NOMO-1 (cell line): ENCODE results near the gene ANKRD52.
A peak's percentile ranks its signal among the peaks of the same experiment; 100 is the strongest.
"Not testable (repeated sequence)": the region's sequence is repeated elsewhere in the genome, so short reads cannot be mapped to it uniquely, and the experiment has no call there.

Source experiments
- DNase-seq, 2 experiments: peaks; one replicate each; lab custom pipeline; 2025; ENCODE audit not compliant: unreplicated experiment in 2 of 2; lab: John Stamatoyannopoulos, UW

The ANKRD52 gene

GRCh38 chr12:56274299-56274698 lies 16.1 kb upstream of the ANKRD52 start:
- DNase-seq: no peak

GRCh38 chr12:56272468-56272867 lies 14.3 kb upstream of the ANKRD52 start:
- not testable (repeated sequence) for DNase-seq

GRCh38 chr12:56271031-56271430 lies 12.8 kb upstream of the ANKRD52 start:
- DNase-seq: peak in 1 of 2 experiments; percentile 17

- no peak for DNase-seq
Observed at GRCh38 chr12:56267443-56268071, 9.4 kb upstream of the ANKRD52 start.

GRCh38 chr12:56266693-56267442 lies 8.7 kb upstream of the ANKRD52 start, which contains the start of gene COQ10A:
Gene COQ10A (plus strand): TSS chr12:56266942. CDS start chr12:56267119, 177 bp downstream.
- DNase-seq: peak; percentile 80 to 85

- DNase-seq: not testable (repeated sequence)
Observed at GRCh38 chr12:56266068-56266692, 8.0 kb upstream of the ANKRD52 start.

GRCh38 chr12:56262955-56263354 lies 4.8 kb upstream of the ANKRD52 start:
- DNase-seq: not testable (repeated sequence)

GRCh38 chr12:56261503-56262232 lies 3.5 kb upstream of the ANKRD52 start:
- DNase-seq: no peak

GRCh38 chr12:56260921-56261320 lies 2.7 kb upstream of the ANKRD52 start:
- DNase-seq: no peak

- DNase-seq: no peak
Observed at GRCh38 chr12:56260380-56260779, 2.2 kb upstream of the ANKRD52 start.

GRCh38 chr12:56258820-56259183 lies 618 bp upstream of the ANKRD52 start:
- peak; percentile 27 to 34 for DNase-seq

GRCh38 chr12:56257491-56258067 lies 605 bp downstream of the ANKRD52 start:
- DNase-seq: no peak

- DNase-seq: no peak
Observed at GRCh38 chr12:56257071-56257470, 1.1 kb downstream of the ANKRD52 start.

GRCh38 chr12:56256326-56256960 lies 1.7 kb downstream of the ANKRD52 start:
- DNase-seq: no peak

- no peak for DNase-seq
Observed at GRCh38 chr12:56255671-56256070, 2.5 kb downstream of the ANKRD52 start.

GRCh38 chr12:56253091-56253490 lies 5.1 kb downstream of the ANKRD52 start:
- DNase-seq: no peak

- DNase-seq: no peak
Observed at GRCh38 chr12:56252649-56253048, 5.5 kb downstream of the ANKRD52 start.

GRCh38 chr12:56248711-56249110 lies 9.5 kb downstream of the ANKRD52 start:
- DNase-seq: no peak

- no peak for DNase-seq
Observed at GRCh38 chr12:56247923-56248322, 10.3 kb downstream of the ANKRD52 start.

GRCh38 chr12:56244494-56244893 lies 13.7 kb downstream of the ANKRD52 start:
- no peak for DNase-seq
